ENCODE results near the gene PHKA1.
"Not testable (repeated sequence)": the region's sequence is repeated elsewhere in the genome, so short reads cannot be mapped to it uniquely, and the experiment has no call there.

The PHKA1 gene

DNA sequence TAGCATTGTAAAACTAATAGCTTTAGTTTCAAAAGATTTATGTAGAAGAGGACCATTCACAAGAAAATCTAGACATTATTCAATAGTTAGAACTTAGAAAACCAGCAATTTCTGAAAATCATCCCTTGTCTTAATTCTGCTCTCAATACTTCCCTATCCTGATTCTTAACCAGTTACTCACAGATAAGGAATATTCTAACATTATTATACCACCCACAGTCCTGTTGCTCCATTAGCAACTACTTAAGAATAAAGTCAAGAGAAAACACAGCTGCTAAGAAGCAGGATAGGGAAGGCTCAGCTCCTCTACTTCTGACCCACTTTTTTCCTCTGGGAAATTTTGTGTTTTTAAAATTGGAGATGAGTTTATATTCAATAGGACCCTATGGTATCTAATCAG, 47.7 kb downstream of the PHKA1 start:
- DNase-seq (ENCODE audit: low read depth) = no peak

DNA sequence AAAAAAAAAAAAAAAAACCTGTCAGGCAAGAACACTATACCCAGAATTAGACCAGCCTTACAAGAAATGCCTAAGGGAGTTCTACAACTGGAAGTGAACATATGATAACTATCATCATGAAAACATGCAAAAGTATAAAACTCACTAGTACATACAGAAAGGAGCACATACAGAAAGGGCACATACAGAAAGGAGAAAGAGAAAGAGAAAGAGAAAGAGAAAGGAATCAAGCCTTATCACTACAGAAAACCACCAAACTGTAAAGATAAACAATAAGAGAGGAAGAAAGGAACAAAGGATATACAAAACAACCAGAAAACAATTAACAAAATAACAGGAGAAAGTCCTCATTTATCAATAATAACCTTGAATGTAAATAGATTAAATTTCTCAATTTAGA, 50.4 kb downstream of the PHKA1 start:
- DNase-seq (ENCODE audit: low read depth) = no peak

DNA sequence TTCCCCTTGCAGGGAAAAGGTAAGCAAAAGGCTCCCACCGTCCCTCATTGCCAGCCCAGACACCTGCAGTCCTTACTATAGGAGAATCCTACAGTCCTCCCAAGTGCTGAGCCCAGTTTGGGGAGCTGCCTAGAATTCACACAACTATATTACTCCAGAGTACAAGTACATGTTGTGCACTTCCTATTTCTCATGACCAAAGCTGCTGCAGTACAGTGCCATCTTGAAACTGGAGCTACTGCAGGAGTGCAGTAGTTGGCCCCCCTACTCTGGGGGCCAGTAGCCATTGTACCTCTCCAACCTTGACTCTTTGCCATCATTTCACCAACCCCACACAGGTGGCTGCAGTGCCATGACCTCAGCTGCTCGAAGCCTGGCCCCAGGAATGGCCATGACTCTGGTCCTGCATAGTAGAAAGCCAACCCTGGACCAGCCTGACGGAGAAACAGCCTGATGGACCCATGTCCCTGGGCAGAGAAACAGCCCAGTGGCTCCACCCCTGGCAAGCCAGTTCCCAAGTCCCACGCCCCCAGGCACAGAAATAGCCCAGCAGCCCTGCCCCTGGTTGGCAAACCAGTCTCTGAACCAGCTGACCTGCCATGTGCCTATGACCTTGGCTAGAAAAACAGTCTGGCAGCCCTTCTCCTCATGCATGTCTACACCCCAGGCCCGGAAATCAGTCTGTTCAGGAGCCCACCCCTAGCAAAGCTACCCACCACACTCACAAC, 51.9 kb downstream of the PHKA1 start:
- no peak for DNase-seq (ENCODE audit: low read depth)

DNA sequence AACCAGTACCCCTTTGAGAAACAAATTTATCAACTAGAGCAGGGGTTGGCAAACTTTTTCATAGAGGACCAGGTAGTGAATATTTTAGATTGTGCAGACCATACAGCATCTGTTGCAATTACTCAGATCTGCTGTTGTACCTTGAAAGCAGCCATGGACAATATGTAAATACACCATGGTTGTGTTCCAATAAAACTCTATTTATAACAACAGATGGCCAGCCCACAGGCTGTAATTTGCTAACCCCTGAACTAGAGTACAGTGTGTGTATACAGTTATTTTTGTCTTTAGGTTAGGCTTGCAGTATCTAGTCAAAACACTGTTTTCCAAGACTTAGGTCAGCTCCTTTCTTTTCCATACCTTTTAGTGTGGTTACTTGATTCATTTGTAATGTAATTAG, 54.4 kb downstream of the PHKA1 start:
- no peak for DNase-seq (ENCODE audit: low read depth)

DNA sequence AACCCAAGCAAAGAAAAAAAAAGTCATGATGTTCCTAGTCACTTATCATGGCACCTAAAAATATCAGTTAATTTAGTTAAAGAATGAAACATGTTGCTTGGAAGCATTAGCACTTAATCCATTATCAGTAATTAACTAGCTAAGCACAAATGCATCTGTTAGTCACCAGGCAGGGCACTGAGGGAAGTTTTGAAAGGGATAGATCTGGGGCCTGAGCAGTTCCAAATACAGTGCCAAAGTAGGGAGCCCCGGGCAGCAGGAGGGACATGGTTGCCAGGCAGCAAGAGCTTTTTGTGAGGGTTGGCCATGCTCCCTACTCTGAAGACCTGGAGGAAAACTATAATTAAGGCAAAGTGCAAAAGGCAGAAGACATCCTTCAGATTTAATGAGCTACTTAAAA, 62.0 kb downstream of the PHKA1 start:
- no peak for DNase-seq (ENCODE audit: low read depth)

DNA sequence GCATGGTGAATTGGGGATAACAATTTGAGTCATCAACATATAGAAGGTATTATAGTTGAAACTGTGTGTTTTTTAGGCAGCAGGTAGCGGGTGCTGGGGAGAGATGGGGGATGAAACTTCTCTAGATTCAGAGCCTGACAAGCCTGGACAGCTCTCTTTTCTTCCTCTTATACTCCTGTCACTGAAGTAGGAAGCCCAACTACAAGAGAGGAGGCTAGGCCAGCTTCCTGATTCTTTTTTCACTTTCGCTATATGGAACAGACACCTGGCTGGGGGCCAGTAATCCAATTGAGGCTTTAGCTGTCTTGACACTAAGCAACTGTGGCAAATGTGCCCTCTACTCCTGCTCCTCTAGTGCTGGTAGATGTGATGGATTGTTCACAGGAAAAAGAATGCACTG, 69.2 kb downstream of the PHKA1 start:
- no peak for DNase-seq (ENCODE audit: low read depth)

DNA sequence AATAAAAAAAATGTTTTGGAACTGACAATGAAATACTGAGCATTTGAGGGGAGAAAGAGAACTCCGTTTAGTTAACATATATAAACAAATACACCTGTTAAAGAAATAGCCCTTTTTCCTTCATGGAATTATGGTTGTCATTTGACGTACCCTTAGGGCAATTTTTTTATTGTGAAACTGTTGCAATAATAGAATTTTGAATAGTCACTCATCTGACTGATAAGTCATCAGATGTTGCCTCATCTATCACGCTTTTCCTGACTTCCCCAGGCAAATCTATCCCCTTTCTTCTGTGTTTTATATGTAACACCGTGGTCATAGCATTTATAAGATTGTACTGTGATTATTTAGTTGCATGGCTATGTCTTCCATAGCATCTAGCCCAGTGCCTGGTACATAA, 72.5 kb downstream of the PHKA1 start:
- DNase-seq (ENCODE audit: low read depth) = no peak

DNA sequence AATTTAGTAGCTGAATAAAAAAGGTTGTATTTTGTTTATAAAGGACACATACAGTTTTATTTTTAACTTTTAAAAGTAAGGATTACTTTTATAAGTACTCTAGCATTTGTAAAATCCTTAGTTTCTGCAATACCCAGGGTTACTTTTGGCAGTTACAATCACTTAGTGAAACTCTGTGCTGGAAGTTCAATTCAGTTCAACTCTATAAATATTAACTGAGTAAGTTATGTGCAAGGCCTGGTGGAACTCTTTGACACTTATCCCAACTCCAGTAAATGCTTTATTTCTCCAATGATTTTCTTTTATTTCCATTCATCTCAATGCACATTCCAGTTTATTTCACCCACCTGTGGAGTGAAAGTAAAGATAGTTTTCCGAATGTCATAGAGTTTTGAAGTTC, 78.2 kb downstream of the PHKA1 start:
- DNase-seq (ENCODE audit: low read depth) = no peak

DNA sequence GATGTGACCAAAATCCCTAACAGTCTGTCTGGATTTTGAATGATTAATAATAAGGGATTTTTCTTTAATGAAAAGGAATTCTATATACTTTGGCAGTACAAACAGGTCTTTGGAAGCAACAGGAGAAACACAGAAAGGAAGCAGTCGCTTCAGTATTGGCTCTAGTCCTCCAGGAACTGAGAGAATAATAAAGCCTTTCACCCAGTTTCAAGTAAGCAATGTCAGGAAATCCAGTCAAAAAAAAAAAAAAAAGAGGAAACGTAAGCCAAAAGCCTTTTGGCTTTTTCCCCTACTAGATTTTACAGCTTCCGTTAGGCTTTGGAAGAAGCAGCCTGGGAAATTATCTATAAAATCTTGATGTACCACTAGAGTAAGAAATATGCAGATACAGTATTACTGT, 79.8 kb downstream of the PHKA1 start:
- no peak for DNase-seq (ENCODE audit: low read depth)

DNA sequence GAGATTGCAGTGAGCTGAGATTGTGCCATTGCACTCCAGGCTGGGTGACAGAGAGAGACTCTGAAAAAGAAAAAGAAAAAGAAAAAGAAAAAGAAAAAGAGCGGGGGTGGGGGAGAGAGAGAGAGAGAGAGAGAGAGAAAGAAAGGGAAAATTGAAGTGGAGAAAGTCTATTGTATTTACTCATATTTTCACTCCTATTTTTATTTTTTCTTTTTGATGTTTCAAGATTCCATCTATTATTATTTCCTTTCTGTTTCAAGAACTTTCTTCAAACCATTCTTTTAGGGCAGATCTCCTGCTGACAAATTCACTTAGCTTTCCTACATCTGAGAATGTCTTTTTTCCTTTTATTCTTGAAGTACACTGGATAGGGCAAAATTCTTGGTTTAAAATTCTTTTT, 83.9 kb downstream of the PHKA1 start:
- no peak for DNase-seq (ENCODE audit: low read depth)

DNA sequence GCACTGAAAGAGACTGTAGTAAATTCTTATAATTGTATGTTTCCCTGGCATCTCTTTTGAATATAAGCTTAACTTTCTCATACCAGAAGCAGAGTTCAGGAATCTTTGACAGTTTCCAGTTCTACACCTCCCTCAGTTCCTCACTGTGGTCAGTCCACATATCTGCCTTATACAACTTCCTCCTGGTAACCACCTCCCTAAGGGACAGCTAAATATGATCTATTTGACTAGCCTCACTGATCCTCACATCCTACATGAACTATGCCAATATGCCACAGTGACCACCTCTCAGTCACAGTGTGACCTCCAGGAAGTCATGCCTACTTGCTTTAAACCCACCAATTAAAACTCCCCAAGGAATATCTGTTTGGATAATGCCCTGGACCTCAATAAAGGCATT, 89.9 kb downstream of the PHKA1 start:
- no peak for DNase-seq (ENCODE audit: low read depth)

DNA sequence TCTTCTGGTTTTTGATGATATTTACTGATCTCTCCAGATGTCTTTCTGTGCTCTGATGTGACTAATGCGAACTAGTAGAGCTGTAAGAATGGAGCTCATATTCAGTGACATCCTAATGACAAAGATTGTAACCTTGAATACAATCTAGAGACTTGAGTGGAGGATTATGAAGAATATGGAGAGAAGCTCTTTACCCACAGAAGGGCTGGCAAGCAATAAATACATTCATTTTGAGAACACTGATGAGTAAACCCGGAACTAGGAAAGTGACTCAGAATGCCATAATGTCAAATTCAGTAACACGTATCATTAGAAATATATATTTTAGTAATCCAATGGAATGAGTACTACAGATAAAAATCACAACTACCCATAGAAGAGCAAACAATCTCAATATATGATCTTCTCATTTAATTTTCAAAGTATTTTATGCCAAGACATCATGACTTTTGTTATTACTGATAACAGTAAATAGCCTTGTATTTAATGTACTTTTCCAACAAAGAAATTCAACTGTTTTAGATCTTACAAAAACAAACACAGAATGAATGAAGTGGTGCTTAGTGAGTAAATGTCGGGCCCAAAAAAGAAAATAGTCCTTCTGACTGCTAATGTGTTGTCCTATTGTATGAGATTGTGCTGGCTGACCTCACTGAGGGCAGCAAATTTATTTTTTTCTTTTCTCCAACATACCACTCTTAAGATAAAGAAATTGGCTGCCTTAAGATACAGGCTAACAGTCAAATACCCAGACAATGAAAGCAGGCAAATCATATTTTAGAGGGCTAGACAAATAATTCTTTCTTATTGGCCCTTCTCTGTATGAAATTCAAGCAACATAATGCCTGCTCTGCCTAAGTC, 92.3 kb downstream of the PHKA1 start:
- DNase-seq (ENCODE audit: low read depth) = no peak

DNA sequence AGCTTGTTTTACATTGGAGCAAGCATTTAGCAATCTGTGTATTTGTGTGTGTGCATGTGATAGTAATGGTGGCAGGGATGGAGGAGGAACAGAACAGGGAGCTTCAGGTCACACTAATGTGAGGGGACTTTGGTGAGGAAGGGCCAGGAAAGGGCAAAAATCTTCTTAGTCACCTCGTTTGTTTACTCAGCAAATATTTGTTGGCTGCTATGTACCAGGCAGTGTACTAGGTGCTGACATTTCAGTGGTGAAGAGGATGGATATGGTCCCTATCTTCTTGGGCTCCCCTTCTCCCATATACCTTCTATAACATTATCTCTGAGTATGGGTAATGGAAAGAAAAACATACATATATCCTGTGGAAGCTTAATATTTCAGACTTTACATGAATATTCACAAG, 92.9 kb downstream of the PHKA1 start:
- no peak for DNase-seq (ENCODE audit: low read depth)

DNA sequence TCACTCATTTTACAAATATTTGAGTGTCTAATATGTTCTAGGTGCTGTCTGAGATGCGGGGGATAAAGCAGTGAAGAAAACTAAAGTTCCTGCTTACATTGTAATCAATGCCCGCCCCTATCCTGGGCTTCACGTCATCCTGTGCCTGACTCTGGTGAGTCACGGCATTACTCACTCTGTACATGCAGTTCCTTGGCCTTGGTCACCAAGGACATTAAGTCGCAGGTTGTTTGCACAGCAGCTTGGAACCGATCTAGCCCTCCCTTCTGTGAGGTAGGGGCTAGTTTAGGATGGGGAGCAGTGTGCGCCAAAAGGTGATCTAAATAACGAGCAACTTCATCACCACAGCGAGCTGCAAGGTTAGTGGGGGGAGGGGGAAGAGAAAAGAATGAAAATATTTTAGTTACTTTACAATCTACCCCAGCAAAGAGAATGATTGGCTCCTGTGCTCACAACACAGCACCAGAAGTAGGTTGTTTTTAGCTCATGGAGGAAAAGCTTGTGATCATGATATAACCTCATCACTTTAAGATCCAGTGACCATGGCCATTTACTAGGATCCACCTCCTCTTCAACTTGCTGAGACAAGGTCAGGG, 93.5 kb downstream of the PHKA1 start:
- no peak for DNase-seq (ENCODE audit: low read depth)

DNA sequence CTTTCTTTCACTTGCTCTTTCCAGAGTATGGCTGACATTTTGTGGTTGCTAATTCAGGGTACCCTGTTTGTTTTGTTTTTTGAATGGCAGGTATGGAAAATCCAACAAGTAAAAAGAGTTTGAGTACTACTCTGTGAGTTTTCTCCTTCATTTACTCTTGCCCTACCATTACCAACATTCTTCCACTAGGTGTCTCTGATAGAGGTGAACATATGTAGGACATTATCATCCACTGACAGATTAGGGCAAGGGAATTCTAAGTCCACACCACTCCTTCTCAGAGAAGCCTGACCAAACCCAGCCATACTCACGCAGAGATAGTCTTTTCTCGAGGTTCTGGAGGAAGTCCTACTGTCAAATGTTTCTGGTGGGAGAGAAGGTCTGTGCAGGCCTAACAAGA, 104.8 kb downstream of the PHKA1 start:
- no peak for DNase-seq (ENCODE audit: low read depth)

DNA sequence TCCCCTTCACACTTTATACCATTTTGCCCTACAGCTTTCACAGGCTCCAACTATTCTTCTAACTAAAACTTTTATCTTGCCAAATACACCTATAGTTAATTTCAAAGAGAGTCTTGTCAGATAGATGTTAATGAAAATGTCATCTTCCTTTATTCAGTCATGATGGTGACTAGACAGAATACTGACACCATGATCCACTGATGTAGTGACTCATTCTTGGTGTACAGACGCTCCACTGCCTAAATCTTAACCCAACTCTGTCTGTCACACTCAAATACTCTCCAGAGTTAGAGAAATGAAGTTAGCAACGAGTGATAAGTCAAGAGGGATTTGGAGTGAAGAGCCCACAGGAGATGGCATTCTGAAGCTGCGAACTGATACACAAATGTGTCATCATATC, 109.4 kb downstream of the PHKA1 start:
- DNase-seq (ENCODE audit: low read depth) = no peak

DNA sequence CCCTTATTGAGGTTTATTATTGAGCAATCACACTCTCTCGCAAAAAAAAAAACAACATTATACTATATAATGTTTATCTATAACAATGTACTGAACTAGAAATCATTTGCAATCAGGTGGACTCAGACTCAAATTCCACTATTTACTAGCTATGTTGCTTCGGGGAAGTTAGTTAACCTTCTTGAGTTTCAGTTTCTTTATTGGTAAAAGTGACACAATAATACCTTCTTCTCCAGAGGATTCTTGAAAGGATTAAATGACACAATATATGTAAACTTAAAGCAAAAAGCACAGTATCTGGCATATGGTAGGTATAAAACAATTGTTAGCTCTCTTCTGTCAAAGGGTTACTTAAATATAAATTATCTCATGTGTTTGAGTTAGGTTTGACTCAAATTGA, 110.0 kb downstream of the PHKA1 start:
- no peak for DNase-seq (ENCODE audit: low read depth)

DNA sequence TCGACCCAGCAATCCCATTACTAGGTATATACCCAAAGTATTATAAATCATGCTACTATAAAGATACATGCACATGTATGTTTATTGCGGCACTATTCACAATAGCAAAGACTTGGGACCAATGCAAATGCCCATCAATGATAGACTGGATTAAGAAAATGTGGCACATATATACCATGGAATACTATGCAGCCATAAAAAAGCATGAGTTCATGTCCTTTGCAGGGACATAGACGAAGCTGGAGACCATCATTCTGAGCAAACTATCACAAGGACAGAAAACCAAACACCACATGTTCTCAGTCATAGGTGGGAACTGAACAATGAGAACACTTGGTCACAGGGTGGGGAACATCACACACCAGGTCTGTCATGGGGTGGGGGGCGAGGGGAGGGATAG, 123.1 kb downstream of the PHKA1 start:
- DNase-seq (ENCODE audit: low read depth) = not testable (repeated sequence)

DNA sequence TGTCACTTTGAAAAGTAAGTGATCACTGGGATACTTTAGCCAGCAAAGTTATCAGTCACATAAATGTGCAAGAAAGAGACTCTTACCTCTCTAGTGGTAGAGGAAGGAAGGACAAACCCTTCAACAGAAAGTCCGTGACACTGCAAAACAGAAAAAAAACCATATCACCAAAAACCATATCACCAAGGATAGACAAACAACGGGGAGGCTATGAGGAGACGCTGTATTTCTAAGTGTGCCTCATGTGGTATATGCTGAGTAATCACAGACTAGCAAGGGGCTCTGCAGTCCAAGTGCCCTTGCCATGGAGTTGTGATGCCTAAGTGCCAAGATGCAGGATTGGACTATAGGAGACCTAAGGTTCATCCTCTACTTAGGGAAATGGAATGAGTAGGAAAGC, 129.9 kb downstream of the PHKA1 start:
- no peak for DNase-seq (ENCODE audit: low read depth)

DNA sequence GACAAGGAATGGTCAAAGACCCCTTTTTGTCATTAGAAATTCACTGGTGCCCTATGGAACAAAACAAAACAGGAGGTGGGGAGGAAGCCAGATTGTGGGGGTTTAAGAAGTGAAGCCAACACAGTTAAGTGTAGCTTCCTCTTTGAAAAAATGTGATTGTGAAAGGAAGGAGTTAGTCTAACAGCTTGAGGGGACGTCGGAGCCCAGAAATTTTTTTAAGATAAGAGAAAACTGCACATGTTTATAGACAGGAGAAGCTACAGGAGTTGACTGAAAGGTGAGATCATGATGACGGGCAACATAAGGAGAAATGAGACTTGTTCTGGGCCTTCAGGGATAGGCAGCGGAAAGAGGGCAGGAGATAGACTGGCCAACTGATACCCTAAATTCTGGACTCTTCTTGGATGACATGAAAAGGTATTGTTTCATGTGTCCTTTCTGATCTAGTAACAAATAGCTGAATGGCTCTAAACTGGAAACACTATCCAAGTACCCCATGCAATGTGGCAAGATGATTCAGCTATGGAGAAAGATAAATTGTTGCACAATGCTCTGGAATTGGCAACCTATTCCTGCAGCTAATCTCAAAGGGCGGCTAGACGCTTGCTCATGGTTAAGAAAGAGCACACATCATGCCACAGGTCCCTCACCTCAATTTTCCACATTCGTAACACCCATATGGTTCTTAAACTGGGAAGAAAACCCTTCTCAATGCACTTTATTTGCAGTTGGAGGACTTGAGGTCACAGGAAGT, 137.8 kb downstream of the PHKA1 start:
- no peak for DNase-seq (ENCODE audit: low read depth)

DNA sequence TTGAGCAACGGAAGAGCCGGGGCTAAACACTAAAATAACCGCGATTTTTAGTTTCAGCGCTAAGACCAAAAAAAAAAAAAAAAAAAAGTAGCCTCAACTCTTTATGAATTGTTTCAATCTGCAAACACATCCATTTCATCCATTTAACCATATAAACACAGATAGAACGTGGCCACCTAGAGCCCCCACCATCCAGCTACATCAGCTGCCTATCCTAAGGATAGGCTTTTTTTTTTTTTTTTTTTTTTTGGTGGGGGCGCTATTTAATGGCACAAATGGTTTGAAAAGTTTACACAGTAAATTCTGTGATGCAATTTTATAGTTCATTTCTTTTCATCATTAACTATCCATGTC, 141.0 kb downstream of the PHKA1 start:
- no peak for DNase-seq (ENCODE audit: low read depth)
